ENCODE results near the gene EPB41.

Gene EPB41

DNA sequence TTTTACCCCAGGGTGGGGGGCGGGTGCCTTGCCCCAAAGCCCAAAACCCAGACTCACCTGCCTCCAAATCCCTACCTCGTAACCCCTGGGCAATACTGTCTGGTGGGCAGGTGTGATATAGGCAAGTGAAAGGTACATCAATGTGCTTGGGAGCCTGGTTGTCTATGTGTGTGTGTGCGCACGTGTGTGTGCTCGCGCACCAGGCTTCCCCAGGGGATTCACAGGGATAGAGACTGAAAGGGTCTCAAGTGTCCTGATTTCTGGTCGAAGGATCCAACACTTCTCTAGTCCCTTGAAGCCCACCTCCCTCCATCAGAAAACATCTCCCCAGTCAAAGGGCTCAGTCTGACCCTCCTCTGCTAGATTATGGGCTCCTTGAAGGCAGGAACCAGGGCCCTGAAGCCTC, 28.9 kb upstream of the EPB41 start:
- H3K36me3 ChIP-seq (ENCODE audit: control insufficient read depth, insufficient read depth, low read length): no peaks in the 10 kb centered on the region
- H3K4me1 ChIP-seq (ENCODE audit: control insufficient read depth, insufficient read depth, low read length): peaks cover 24% of the 10 kb centered on the region
- H3K4me3 ChIP-seq (ENCODE audit: low read depth, low read length): no peak overlapping the region
- peaks cover 8% of the 10 kb centered on the region for H3K27me3 ChIP-seq (ENCODE audit: control insufficient read depth, insufficient read depth, low read length)
- no peak overlapping the region for H3K9ac ChIP-seq (ENCODE audit: low read depth, low read length)
- no peaks in the 10 kb centered on the region for H3K9me3 ChIP-seq (ENCODE audit: control insufficient read depth, insufficient read depth, low read length)

DNA sequence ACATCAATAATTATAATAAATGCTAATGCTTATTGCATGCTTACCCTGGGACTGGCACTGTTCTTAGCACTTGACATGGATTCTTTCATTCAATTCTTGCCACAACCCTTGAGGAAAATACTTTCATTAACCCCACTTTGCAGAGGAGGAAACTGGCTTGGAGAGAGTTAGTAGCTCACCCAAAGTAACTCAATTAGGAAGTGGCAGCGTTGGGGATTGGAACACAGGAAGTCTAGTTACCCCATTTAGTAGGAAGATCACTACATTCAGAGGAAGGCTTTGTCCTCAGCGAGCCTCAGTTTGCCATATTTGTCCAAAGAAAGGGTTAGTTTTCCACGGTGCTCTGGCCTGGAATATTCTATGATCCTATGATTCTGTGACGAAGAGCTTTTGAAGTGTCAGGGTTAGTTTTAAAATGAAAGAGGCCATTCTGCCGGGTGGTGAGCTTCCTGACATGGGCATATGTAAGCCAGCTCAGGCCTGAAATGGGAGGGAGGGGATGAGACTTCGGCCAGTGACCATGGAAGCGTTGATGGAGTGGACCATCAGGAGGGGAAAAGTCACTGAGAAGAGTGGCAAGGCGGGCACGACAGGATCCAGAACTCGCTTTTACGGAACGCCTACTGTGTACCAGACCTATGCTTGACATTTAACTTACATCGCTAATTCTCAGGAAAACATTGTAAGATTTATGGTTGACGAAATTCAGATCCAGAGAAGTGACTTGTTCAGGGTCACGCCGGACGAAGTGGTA, 28.2 kb upstream of the EPB41 start:
- Histone ChIP-seq H3K4me1 (ENCODE audit: control insufficient read depth, insufficient read depth, low read length) (peaks cover 24% of the 10 kb centered on the region), H3K4me3 (ENCODE audit: low read depth, low read length) (peak overlapping the region; percentile 91), H3K9me3 (ENCODE audit: control insufficient read depth, insufficient read depth, low read length) (no peaks in the 10 kb centered on the region), H3K36me3 (ENCODE audit: control insufficient read depth, insufficient read depth, low read length) (peaks cover 3% of the 10 kb centered on the region), H3K9ac (ENCODE audit: low read depth, low read length) (no peak overlapping the region), H3K27me3 (ENCODE audit: control insufficient read depth, insufficient read depth, low read length) (peaks cover 8% of the 10 kb centered on the region)

DNA sequence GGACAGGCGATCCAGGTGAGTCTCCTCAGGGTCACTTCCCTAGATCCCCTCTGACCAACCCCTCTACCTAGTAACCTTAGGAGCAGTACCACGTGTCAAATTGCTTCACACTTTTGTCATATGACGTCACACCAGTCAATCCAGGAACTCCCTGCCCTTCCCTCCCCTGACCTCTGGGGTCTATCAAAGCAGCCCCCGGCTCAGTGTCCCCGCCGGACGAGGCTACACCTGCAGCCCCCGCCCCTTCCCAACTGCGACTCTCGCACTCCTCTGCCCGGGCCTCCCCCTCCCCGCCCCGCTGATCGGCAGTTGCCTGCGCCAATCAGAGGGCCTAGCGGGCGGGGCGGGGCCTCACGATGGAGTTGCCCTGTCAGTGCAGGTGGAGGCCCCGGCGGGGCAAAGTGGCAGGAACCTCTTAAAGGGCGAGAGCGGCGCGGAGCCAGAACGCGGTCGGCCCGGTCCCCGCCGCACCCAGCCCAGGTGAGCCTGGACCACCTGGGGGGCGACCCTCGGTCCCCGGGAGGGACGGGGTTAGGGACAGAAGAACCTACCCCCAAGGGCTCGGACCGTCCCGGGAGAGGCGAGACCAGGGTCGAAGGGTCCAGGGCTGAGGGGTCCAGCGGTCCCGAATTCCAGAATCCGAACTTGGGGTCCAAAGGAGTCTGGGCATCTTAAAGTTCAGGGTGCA, 27.5 kb upstream of the EPB41 start:
- Histone ChIP-seq H3K36me3 (ENCODE audit: control insufficient read depth, insufficient read depth, low read length) (peaks cover 4% of the 10 kb centered on the region), H3K27me3 (ENCODE audit: control insufficient read depth, insufficient read depth, low read length) (peaks cover 8% of the 10 kb centered on the region), H3K4me1 (ENCODE audit: control insufficient read depth, insufficient read depth, low read length) (peaks cover 24% of the 10 kb centered on the region), H3K9ac (ENCODE audit: low read depth, low read length) (no peak overlapping the region), H3K9me3 (ENCODE audit: control insufficient read depth, insufficient read depth, low read length) (no peaks in the 10 kb centered on the region), H3K4me3 (ENCODE audit: low read depth, low read length) (peak overlapping the region; percentile 91)

DNA sequence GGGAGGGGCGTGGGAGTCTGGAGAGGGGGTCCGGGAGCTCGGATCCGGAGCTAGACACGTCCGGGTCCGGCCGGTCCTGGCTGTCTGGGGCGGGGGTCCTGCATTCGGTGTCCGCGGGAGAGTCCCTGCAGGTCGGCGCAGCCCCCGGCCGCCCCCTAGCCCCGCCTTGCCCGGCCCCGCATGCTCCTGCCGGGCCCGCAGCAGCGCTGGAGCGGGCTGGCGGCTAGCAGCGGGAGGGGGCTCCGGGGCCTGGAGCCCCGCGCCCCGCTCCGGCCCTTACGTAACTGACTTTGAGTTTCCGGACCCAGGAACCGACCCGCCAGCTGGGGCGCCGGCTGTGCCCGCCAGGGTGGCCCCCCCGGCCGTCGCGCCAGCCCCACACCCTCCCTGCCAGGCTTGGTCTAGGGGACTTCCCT, 26.9 kb upstream of the EPB41 start:
- Histone ChIP-seq H3K9ac (ENCODE audit: low read depth, low read length) (no peak overlapping the region), H3K27me3 (ENCODE audit: control insufficient read depth, insufficient read depth, low read length) (peaks cover 8% of the 10 kb centered on the region), H3K9me3 (ENCODE audit: control insufficient read depth, insufficient read depth, low read length) (no peaks in the 10 kb centered on the region), H3K4me1 (ENCODE audit: control insufficient read depth, insufficient read depth, low read length) (peaks cover 21% of the 10 kb centered on the region), H3K36me3 (ENCODE audit: control insufficient read depth, insufficient read depth, low read length) (peaks cover 4% of the 10 kb centered on the region), H3K4me3 (ENCODE audit: low read depth, low read length) (peak overlapping the region; percentile 91)

DNA sequence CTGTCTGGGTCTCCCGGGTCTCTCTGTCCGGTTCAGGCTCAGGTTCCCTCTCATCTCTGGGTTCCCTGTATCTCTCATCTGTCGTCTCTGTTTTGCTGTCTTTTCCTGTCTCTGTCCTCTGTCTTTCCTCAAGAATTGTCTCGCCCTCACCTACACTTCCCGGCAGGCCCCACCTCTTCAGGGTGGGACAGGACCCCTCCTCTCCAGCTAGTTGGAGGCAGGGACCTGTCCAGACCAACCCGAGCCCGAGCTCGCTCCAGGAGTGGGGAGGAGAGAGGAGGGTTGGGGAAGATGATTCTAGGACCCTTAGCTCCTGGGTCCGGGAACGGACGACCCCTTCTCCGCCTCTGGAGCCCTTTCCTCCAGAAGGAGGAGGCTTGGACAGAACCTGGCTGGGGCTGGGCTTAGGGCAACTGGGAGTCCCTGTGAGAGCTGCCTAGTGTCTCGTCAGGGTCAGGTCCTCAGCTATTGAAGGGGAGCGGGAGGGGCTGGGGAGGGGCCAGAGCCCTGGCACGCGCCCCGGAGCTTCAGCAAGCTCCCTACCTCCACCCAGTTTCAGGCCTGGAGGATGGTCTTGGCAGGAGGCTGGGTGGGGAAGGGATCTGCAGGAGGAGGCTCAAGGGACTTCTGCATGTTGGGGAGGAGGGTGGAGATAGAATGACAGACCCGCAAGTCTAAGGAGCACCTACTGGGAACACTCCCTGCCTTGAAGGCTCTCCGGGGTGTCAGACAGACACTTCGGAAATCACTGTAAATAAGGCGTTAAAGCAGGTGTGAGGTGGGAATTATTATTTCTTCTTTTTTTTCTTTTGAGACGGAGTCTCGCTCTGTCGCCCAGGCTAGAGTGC, 26.3 kb upstream of the EPB41 start:
- Histone ChIP-seq H3K4me1 (ENCODE audit: control insufficient read depth, insufficient read depth, low read length) (peaks cover 21% of the 10 kb centered on the region), H3K9ac (ENCODE audit: low read depth, low read length) (peak overlapping the region; percentile 54), H3K9me3 (ENCODE audit: control insufficient read depth, insufficient read depth, low read length) (no peaks in the 10 kb centered on the region), H3K27me3 (ENCODE audit: control insufficient read depth, insufficient read depth, low read length) (peaks cover 8% of the 10 kb centered on the region), H3K4me3 (ENCODE audit: low read depth, low read length) (peak overlapping the region; percentile 91), H3K36me3 (ENCODE audit: control insufficient read depth, insufficient read depth, low read length) (peaks cover 4% of the 10 kb centered on the region)

DNA sequence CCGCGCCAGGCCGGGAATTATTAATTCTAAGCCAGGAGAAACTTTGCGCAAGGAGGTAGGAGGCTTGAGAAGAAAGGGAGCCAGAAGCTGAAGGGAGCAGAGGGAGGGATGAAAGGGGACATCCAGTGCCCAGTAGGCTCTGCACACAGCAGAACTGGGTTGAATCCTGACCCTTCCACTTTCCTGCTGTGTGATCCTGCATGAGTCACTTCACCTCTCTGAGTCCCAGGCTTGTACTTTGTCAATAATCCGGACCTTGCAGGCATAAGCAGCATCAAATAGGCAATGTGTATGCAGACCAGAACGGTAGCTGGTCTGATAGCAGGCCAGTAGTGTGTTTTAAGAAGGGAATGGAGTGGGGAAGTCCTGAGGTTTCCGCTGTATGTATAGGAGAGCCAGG, 25.5 kb upstream of the EPB41 start:
- no peaks in the 10 kb centered on the region for H3K9me3 ChIP-seq (ENCODE audit: control insufficient read depth, insufficient read depth, low read length)
- no peak overlapping the region for H3K4me3 ChIP-seq (ENCODE audit: low read depth, low read length)
- H3K9ac ChIP-seq (ENCODE audit: low read depth, low read length): no peak overlapping the region
- H3K36me3 ChIP-seq (ENCODE audit: control insufficient read depth, insufficient read depth, low read length): peaks cover 4% of the 10 kb centered on the region
- peaks cover 14% of the 10 kb centered on the region for H3K4me1 ChIP-seq (ENCODE audit: control insufficient read depth, insufficient read depth, low read length)
- peaks cover 8% of the 10 kb centered on the region for H3K27me3 ChIP-seq (ENCODE audit: control insufficient read depth, insufficient read depth, low read length)

DNA sequence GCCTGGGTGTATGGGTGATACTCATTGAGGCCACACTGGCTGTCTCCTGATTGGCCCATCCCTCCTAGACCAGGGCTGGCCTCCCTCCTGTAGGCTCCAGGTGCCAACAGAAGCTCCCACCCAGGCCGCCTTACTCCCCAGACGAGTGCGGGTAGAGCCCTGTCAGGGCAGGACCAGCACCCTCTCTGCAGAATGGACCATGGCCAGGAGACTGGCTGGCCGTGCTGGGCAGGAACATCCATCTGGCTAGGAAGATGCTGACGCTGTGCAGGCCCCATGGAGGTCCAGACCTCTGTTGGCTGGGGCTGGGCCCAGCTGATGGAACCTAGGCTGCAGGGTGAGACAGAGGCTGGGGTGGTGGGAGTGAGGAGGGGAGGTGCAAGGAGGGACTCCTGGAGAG, 25.0 kb upstream of the EPB41 start:
- H3K27me3 ChIP-seq (ENCODE audit: control insufficient read depth, insufficient read depth, low read length): peaks cover 8% of the 10 kb centered on the region
- H3K36me3 ChIP-seq (ENCODE audit: control insufficient read depth, insufficient read depth, low read length): peaks cover 4% of the 10 kb centered on the region
- no peak overlapping the region for H3K9ac ChIP-seq (ENCODE audit: low read depth, low read length)
- no peak overlapping the region for H3K4me3 ChIP-seq (ENCODE audit: low read depth, low read length)
- no peaks in the 10 kb centered on the region for H3K9me3 ChIP-seq (ENCODE audit: control insufficient read depth, insufficient read depth, low read length)
- peaks cover 10% of the 10 kb centered on the region for H3K4me1 ChIP-seq (ENCODE audit: control insufficient read depth, insufficient read depth, low read length)

DNA sequence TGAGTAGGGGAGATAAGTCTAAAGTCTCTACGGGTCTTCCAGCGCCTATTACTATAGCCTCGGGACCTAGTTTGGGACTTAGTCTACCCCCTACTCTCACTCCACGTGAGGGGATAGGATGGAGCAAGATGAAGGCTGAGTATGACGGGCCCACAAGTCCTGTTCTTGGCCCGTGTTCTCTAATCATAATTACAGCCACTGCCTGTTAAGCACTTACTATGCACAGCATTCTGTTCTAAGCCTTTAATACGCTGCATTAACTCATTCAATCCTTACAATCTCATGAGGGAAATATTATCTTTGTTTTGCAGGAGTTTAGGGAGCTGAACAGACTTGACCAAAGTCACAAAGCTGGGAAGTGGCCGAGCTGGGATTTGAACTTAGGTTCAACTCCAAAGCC, 23.9 kb upstream of the EPB41 start:
- H3K4me1 ChIP-seq (ENCODE audit: control insufficient read depth, insufficient read depth, low read length): peaks cover 2% of the 10 kb centered on the region
- no peaks in the 10 kb centered on the region for H3K9me3 ChIP-seq (ENCODE audit: control insufficient read depth, insufficient read depth, low read length)
- no peak overlapping the region for H3K9ac ChIP-seq (ENCODE audit: low read depth, low read length)
- H3K27me3 ChIP-seq (ENCODE audit: control insufficient read depth, insufficient read depth, low read length): peaks cover 8% of the 10 kb centered on the region
- no peak overlapping the region for H3K4me3 ChIP-seq (ENCODE audit: low read depth, low read length)
- H3K36me3 ChIP-seq (ENCODE audit: control insufficient read depth, insufficient read depth, low read length): peaks cover 4% of the 10 kb centered on the region

DNA sequence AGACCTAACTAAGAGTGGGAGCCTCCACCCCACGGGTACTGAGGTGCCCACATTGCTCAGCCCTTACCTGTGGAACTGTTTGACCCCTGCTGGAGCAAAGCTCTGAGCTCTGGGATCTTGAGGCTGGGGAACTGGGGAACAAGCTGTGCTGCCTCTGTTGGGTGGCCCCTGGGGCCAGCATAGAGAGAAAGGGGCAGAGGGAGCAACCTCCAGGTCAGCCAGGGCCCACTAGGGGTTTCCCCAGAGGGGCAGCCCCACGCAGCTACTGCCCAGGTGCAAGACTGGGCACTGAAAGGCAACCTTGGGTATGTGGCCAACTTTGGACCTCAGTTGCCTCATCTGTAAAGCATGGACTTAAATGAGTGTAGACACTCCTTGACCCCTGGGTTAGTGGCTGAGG, 23.5 kb upstream of the EPB41 start:
- H3K9me3 ChIP-seq (ENCODE audit: control insufficient read depth, insufficient read depth, low read length): no peaks in the 10 kb centered on the region
- no peak overlapping the region for H3K4me3 ChIP-seq (ENCODE audit: low read depth, low read length)
- no peaks in the 10 kb centered on the region for H3K4me1 ChIP-seq (ENCODE audit: control insufficient read depth, insufficient read depth, low read length)
- H3K27me3 ChIP-seq (ENCODE audit: control insufficient read depth, insufficient read depth, low read length): peaks cover 8% of the 10 kb centered on the region
- peaks cover 4% of the 10 kb centered on the region for H3K36me3 ChIP-seq (ENCODE audit: control insufficient read depth, insufficient read depth, low read length)
- no peak overlapping the region for H3K9ac ChIP-seq (ENCODE audit: low read depth, low read length)

DNA sequence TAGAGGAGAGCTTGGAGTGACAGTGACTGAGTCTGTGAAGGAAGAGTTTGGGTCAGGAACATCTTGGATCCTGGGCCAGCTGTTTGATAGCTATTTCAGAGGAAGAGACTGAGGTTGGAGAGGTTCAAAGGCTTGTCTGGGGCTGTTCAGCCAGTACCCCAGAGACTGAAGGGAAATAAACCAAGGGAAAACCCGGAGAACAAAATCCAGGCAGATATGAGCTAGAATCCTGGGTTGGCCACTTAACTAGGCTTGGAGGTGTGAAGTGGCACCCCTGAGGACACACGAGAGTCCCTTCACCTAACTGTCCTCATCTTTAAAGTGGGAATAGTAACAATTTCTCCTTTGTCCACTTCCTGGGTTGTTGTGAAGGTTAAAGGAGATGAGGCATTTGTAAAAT, 23.1 kb upstream of the EPB41 start:
- H3K27me3 ChIP-seq (ENCODE audit: control insufficient read depth, insufficient read depth, low read length): peaks cover 4% of the 10 kb centered on the region
- no peaks in the 10 kb centered on the region for H3K9me3 ChIP-seq (ENCODE audit: control insufficient read depth, insufficient read depth, low read length)
- H3K4me1 ChIP-seq (ENCODE audit: control insufficient read depth, insufficient read depth, low read length): no peaks in the 10 kb centered on the region
- H3K4me3 ChIP-seq (ENCODE audit: low read depth, low read length): no peak overlapping the region
- peaks cover 4% of the 10 kb centered on the region for H3K36me3 ChIP-seq (ENCODE audit: control insufficient read depth, insufficient read depth, low read length)
- no peak overlapping the region for H3K9ac ChIP-seq (ENCODE audit: low read depth, low read length)

DNA sequence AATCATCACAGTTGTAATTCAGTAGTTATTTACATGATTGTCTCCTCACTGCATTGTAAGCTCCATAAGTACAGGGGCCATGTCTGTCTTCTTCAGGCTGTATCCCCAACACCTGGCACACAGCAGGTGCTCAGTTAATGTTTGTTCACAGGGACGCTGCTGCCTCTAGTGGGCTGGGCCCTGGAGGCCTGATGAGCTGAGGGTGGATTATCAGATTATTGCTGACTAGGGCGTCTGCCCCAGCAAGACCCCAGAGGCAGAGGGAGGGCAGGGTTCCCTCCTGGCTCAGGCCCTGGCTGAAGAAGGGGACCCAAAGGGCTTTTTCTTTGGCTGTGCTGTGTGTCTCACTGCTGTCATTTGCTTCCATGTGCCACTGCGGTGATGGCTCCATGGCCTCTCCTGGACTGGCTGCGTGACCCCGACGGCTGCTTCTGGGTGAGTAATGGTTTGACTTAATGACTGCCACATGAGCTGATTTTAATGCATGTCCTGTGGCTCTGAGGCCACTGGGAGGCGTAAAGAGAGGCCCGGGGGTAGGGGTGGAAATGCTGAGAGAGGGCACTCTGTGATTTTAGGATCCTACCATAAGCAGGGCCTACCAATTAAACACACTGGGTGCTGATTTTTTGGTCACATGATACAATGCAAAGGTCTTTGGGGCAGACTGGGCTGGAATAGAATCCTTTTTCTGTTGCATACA, 20.8 kb upstream of the EPB41 start:
- Histone ChIP-seq H3K36me3 (ENCODE audit: control insufficient read depth, insufficient read depth, low read length) (peaks cover 4% of the 10 kb centered on the region), H3K9me3 (ENCODE audit: control insufficient read depth, insufficient read depth, low read length) (no peaks in the 10 kb centered on the region), H3K4me1 (ENCODE audit: control insufficient read depth, insufficient read depth, low read length) (no peaks in the 10 kb centered on the region)

More for the DNA sequence above, 20.8 kb upstream of the EPB41 start:
- Histone ChIP-seq H3K4me3 (ENCODE audit: low read depth, low read length) (no peak overlapping the region), H3K27me3 (ENCODE audit: control insufficient read depth, insufficient read depth, low read length) (peaks cover 2% of the 10 kb centered on the region), H3K9ac (ENCODE audit: low read depth, low read length) (no peak overlapping the region)
